ENCODE data around the gene AQP3.

AQP3 gene

DNA sequence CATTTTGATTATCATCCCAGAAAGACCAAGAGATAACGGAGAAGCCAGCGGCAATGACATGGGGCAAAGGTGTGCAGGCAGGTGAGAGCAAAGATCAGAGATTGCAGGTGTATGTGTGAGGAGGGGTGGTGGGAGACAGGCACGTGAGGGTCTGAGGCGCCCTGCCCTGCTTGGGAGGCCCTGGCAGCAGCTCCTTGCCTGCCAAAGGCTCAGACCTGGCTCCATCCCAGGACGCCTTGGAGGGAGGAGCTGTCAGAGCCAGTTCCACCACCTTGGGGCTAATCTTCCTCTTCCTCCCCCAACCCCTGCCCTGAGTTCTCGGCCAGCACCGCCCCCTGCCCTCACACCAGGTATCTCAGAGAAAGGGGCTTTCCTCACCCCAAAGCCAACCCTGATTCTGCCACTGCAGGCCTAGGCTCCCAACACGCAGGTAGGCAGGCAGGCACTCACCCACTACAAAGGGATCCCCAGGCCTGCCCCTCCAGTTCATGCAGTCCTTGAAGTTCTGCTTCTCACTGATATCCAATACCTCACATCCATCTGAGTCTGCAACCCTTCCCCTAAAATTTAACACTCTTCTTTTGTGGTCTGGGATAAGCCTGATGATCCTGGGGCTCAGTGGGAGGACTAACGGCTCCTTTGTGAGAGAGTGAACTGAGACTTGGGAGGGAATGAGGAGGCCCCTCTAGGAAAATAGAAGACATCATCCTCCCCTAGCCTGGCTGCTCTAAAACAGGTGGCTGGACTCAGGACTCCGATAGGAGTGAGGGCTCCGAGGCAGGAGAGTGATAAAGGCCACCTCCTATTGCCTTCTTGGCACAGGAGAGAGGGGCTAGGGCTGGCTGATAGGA lies 1.8 kb downstream of the AQP3 start:
- TF ChIP-seq ZFX (IDR thresholded peaks at IDR 0.05; ENCODE audit: borderline replicate concordance) = no peak
- TF ChIP-seq, protein P1, sequence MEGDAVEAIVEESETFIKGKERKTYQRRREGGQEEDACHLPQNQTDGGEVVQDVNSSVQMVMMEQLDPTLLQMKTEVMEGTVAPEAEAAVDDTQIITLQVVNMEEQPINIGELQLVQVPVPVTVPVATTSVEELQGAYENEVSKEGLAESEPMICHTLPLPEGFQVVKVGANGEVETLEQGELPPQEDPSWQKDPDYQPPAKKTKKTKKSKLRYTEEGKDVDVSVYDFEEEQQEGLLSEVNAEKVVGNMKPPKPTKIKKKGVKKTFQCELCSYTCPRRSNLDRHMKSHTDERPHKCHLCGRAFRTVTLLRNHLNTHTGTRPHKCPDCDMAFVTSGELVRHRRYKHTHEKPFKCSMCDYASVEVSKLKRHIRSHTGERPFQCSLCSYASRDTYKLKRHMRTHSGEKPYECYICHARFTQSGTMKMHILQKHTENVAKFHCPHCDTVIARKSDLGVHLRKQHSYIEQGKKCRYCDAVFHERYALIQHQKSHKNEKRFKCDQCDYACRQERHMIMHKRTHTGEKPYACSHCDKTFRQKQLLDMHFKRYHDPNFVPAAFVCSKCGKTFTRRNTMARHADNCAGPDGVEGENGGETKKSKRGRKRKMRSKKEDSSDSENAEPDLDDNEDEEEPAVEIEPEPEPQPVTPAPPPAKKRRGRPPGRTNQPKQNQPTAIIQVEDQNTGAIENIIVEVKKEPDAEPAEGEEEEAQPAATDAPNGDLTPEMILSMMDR (IDR thresholded peaks at IDR 0.05) = no peak
- peak overlapping the region; percentile 82 for H3K27ac ChIP-seq

DNA sequence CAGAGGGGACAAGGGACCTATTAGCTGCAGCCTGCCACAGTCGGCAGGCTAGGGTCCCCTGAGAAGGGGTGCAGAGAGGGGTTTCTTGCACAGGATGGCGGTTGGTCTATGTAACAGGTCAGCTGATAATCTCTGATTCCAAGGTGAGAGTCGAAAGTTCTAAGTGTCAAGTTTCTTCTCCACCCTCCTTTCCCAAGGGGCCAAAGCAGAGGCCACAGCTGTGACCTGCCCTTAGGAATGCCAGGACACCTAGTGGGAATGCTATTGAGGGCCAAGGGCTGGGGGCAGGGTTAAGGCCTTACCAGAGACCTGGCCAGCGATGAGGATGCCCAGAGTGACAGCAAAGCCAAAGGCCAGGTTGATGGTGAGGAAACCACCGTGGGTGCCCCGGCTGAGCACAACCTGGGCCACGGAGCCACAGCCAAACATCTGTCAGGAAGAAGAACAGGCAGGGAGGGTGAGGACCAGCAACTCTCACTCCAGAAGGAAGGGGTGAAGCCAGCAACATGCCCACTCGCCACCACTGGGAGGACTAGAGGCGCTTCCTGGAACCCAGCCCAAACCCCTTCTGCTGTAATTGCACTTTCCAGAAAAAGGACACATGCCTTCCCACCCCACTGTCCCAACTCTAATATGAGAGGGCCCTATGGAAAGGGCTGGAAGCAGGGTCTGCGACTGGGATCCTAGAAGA lies 3.8 kb downstream of the AQP3 start:
- H3K27ac ChIP-seq = peak overlapping the region; percentile 82
- TF ChIP-seq, protein P1 (IDR thresholded peaks at IDR 0.05) = no peak
- TF ChIP-seq ZFX (IDR thresholded peaks at IDR 0.05; ENCODE audit: borderline replicate concordance) = no peak

DNA sequence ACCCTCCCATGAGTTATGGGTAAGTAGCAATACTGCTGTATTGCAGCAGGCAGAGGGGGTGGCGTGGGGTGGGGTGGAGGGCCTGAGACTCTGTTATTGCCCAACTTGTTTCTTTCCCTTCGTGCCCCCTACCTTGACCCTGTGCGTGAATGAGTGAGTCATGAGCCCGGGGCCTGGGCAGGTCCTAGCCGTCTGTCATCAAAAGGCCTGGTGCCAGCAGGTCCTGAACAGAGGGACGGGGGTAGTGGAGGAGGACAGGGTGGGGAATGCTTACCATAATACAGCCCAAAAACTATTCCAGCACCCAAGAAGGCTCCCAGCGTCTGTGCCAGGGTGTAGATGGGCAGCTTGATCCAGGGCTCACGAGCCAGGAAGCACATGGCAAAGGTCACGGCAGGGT lies 4.3 kb downstream of the AQP3 start:
- peak overlapping the region; percentile 82; the same call in 1 of the 2 replicates for H3K27ac ChIP-seq
- no peak for TF ChIP-seq ZFX (IDR thresholded peaks at IDR 0.05; ENCODE audit: borderline replicate concordance)
- TF ChIP-seq, protein P1 (IDR thresholded peaks at IDR 0.05) = no peak

DNA sequence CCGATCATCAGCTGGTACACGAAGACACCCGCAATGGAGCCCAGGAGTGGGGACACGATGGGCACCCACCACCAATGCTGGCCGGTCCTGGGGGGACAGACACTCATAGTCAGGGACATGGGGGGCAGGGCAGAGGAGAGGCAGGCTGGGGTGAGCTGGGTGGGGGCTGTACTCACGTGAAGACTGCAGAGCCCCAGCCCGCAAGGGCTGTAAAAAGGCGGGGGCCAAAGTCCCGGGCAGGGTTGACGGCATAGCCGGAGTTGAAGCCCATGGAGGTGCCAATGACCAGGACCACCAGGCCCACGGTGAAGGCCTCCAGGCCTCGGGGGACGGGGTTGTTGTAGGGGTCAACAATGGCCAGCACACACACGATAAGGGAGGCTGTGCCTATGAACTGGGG lies 5.3 kb downstream of the AQP3 start:
- TF ChIP-seq, protein P1 (IDR thresholded peaks at IDR 0.05) = no peak
- TF ChIP-seq ZFX (IDR thresholded peaks at IDR 0.05; ENCODE audit: borderline replicate concordance) = no peak
- H3K27ac ChIP-seq = no peak overlapping the region

DNA sequence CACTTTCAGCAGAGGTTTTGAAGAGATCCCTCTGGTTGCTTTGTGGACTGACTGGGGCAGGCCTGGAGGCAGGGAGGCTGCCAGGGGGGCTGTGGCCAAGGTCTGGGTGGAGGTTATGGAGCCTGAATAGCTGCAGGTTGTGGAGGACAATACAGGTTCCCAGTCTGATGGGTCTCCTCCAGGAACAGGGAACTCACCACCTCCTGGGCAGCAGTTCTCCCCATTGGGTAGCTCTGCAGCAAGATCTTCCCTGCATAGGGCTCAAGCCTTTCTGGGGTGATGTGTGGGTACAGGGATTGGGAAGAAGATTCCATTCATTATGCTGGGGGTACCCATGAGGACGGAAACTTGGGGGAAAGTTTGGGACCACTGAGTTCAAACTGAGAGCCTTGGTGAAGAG lies 6.8 kb downstream of the AQP3 start:
- H3K27ac ChIP-seq = no peak overlapping the region

DNA sequence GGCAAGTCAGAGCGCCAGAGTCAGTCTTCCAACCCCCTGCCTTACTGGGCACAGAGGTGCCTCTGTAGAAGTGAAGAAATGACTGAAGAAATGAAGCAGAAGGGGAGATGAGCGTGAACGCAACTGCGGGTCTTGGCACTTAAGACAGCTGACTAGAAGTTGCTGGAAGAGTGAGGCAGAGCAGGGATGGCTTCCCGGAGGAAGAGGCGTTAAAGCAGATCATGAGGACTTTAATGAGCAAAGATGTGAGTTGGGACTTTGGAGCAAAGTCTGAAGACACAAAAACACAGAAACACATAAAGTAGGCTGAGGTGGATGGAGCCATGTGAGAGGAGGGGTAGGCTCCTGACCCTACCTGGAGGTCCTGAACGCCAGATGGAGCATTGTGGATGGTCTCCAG lies 7.2 kb downstream of the AQP3 start:
- TF ChIP-seq ZFX (IDR thresholded peaks at IDR 0.05; ENCODE audit: borderline replicate concordance) = no peak
- TF ChIP-seq, protein P1 (IDR thresholded peaks at IDR 0.05) = no peak
- no peak overlapping the region for H3K27ac ChIP-seq

More for the DNA sequence above, 6.8 kb downstream of the AQP3 start:
- TF ChIP-seq ZFX (IDR thresholded peaks at IDR 0.05; ENCODE audit: borderline replicate concordance) = no peak
- TF ChIP-seq, protein P1 (IDR thresholded peaks at IDR 0.05) = no peak

DNA sequence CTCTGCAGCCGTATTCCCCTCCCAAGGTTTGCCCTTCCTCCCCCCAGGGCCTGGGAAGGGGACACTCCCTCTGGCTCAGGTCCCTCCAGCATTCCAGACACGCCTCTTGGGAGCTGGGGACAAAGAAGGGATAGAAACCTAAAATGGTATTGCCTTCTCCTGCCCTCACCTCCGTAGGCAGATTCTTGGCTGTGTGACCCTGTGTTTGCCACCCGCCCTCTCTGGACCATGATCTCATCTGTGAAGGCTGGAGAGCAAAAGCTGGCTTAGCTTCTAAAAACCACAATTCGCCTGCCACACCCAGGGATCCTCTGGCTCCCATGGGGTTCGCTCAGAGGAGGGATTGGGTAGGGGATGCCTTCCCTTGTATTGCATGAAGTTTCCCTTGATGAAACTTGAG lies 7.7 kb downstream of the AQP3 start:
- TF ChIP-seq ZFX (IDR thresholded peaks at IDR 0.05; ENCODE audit: borderline replicate concordance) = no peak
- TF ChIP-seq, protein P1 (IDR thresholded peaks at IDR 0.05) = no peak
- H3K27ac ChIP-seq = no peak overlapping the region

All from 22Rv1 (cell line).